GM13976 (cell line): ENCODE results near the gene CLEC20A.

Experiments used
- DNase-seq: peaks from one replicate; pipeline ENCODE4 v3.0.0; 2012; ENCODE audit warnings: low spot score
- CTCF ChIP-seq: IDR thresholded peaks from 2 replicates; pipeline ENCODE4 v1.5.1; 2012; ENCODE audit warnings: borderline replicate concordance, mild to moderate bottlenecking; ENCODE audit not compliant: insufficient read depth; ENCODE audit errors: extremely low read depth, missing control alignments, control extremely low read depth
- in situ Hi-C: fragments of 300-500 bp; cut with MboI; formaldehyde crosslinking; loops from one replicate; pipeline ENCODE4 v1.12.0; 2022; ENCODE audit warnings: low sequenced_read_pairs, mixed read lengths, inconsistent platforms; ENCODE audit not compliant: unreplicated experiment

The CLEC20A gene

DNA sequence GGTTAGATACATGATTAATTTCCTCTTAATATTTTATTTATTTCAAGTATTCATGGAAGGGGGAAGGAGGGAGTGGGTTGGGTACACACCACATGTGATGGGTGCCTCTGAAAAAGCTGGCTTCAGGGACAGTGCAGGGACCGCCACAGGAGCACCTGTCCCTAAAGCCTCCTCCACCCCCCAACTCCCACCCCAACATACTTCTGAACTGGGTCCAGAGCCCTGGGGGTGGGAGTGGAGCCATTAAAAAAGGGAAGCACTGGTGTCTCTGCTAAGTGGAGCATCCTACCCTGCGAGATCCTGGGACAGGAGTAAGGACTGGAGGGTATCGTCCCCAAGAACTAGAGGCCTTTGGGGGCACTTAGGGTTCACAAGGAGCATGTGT is 5.6 kb upstream of the CLEC20A start:
- DNase-seq, result no peak
- TF ChIP-seq CTCF, result no peak
- in situ Hi-C loops, result loop anchor here (10.0 kb wide), 1 partner anchor 198 kb away; no protein-coding TSS in a partner anchor

GRCh38 chr1:178501705-178502329 is 5.1 kb upstream of the CLEC20A start:
- in situ Hi-C loops, result loop anchor here (10.0 kb wide), 1 partner anchor 197 kb away; no protein-coding TSS in a partner anchor
- peak; percentile 79 for TF ChIP-seq CTCF
- peak; percentile 87 for DNase-seq

DNA sequence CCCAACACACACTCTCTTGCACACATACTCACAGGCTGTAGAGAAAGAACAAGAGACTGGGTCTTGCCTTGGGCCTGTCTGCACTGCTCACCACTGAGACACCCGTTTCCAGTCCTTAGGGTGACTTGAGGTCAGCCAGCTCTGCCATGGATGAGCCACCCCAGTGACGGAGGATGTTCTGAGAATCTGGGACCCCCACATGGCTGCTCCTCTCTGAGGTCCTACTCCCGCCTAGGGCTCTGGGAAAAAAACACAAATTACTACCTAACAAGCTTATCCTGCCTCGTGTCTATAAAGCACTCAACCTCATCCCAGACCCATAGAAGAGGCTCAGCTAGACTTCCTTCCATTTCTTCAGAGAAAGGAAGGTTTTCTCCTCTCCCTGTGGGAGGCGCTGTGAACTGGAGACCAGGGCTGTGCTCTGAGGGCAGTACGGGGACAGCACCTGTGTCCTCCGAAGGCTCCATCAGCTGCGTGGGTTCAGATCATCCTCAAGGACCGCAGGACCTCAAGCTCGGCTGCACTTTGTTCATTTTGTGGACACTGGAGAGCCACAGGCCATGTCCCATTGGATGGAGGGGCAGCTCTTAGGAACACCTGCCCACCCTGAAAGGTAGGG is 4.3 kb upstream of the CLEC20A start:
- DNase-seq, result no peak
- TF ChIP-seq CTCF, result no peak
- in situ Hi-C loops, result loop anchor here (10.0 kb wide), 1 partner anchor 196 kb away; no protein-coding TSS in a partner anchor

DNA sequence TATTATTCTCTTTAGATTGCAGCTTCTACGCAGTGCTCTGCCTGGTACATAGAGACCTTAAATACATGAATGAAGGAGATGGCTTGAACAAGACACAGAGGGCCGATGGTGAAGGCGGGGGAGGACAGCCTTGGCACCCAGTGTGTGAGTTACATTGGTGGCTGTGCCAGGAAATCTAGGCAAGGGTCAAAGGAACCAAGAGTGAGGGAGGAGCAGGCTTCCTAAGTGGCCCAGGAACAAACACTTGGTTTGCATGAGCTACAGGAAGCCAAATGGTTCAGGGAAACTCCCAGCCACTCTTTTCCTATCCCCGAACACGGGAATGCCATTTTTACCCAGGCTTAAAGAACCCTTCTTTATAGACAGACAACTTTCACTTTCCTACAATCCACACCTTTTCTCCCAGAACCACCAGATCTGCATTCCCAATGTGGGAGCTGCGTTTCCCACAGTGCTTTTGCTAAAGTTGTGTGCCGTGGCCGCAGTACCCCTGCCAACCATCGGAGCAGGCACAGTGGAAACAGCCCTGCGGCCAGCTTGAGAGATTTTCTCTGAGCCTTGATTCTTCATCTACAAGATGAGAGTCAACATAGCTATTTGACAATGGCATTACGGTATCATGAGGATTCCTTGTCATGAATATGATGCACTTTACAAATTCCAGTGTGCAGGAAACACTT is 3.5 kb upstream of the CLEC20A start:
- no peak for DNase-seq
- TF ChIP-seq CTCF, result no peak
- in situ Hi-C loops, result loop anchor here (10.0 kb wide), 1 partner anchor 195 kb away; no protein-coding TSS in a partner anchor

DNA sequence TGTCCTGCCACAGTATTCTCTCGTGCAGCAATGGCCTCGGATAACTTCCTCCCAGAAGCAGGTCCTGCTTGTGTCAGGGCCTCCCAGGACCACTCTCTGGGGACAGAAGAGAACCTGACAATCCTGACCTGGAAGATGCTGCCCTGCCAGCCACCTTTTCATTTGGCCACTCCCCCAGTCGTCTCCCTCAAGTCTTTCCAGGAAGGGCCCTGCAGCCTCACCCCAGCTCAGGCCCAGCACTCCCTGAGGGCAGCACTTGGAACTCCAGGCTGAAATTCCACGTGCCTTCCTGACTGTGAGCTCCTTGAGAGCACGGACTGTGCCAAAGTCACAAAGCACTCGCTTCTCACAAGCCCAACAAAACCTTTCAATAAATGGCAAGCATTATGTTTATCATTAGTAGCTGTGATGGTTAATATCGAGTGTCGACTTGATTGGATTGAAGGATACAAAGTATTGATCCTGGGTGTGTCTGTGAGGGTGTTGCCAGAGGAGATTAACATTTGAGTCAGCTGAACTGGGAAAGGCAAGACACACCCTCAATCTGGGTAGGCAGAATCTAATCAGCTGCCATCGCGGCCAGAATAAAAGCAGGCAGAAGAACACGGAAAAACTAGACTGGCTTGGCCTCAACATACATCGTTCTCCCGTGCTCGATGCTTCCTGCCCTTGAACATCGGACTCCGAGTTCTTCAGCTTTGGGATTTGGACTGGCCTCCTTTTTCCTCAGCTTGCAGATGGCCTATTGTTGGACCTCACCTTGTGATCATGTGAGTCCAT is 2.3 kb upstream of the CLEC20A start:
- TF ChIP-seq CTCF, result no peak
- in situ Hi-C loops, result no loop called here
- DNase-seq, result no peak

- DNase-seq, result no peak
- in situ Hi-C loops, result no loop called here
- TF ChIP-seq CTCF, result no peak
Observed at GRCh38 chr1:178497903-178498478, 1.2 kb upstream of the CLEC20A start.
